Mesodermal cell (in vitro differentiated cells): ENCODE measurements around the gene TOLLIP.
A peak's percentile ranks its signal among the peaks of the same experiment; 100 is the strongest.
"Not testable (repeated sequence)": the region's sequence is repeated elsewhere in the genome, so short reads cannot be mapped to it uniquely, and the experiment has no call there.

ENCODE experiments used
- H3K27ac ChIP-seq: 2 replicates; pipeline ENCODE4 v1.7.0; 2013; ENCODE audit warnings: mild to moderate bottlenecking, low read depth, low read length, moderate library complexity; ENCODE audit not compliant: severe bottlenecking
- H3K36me3 ChIP-seq: 2 replicates; pipeline ENCODE4 v1.7.1; 2013; ENCODE audit warnings: mild to moderate bottlenecking, low read length, moderate library complexity; ENCODE audit not compliant: control insufficient read depth, insufficient read depth
- H3K4me1 ChIP-seq: one replicate; pipeline ENCODE4 v1.7.1; 2013; ENCODE audit warnings: mild to moderate bottlenecking, low read length; ENCODE audit not compliant: insufficient read depth, control insufficient read depth, poor library complexity, severe bottlenecking
- H3K4me3 ChIP-seq: 2 replicates; pipeline ENCODE4 v1.7.0; 2013; ENCODE audit warnings: low read length, control low read depth, mild to moderate bottlenecking; ENCODE audit not compliant: insufficient read depth, poor library complexity, severe bottlenecking; ENCODE audit errors: extremely low read depth
- H3K9me3 ChIP-seq: 2 replicates; pipeline ENCODE4 v1.7.1; 2013; ENCODE audit warnings: mild to moderate bottlenecking, low read length, moderate library complexity; ENCODE audit not compliant: control insufficient read depth
- WGBS, 2 experiments: methylation state at CpG; one replicate each; pipeline ENCODE4 v1.1.5; 2013; ENCODE audit warnings: missing lambda C conversion rate in 2 of 2; ENCODE audit not compliant: insufficient coverage in 2 of 2; 5-methylcytosine and 5-hydroxymethylcytosine counted together

Gene TOLLIP

GRCh38 chr11:1350086-1350725, 40.8 kb upstream of the TOLLIP start:
- no peaks in the 10 kb centered on the region for H3K9me3 ChIP-seq
- 89 to 93% methylated on average over 13 to 21 of the region's 22 CpGs for WGBS, 2 experiments
- H3K27ac ChIP-seq = no peak overlapping the region
- no peak overlapping the region for H3K4me3 ChIP-seq
- no peaks in the 10 kb centered on the region for H3K4me1 ChIP-seq
- H3K36me3 ChIP-seq = no peaks in the 10 kb centered on the region

GRCh38 chr11:1349327-1350041, 40.1 kb upstream of the TOLLIP start:
- H3K4me1 ChIP-seq = no peaks in the 10 kb centered on the region
- WGBS, 2 experiments = 76 to 80% methylated on average over 22 to 25 of the region's 29 CpGs
- H3K4me3 ChIP-seq = no peak overlapping the region
- H3K27ac ChIP-seq = peak overlapping the region; percentile 71
- no peaks in the 10 kb centered on the region for H3K9me3 ChIP-seq
- no peaks in the 10 kb centered on the region for H3K36me3 ChIP-seq

GRCh38 chr11:1348796-1349326, 39.4 kb upstream of the TOLLIP start:
- Histone ChIP-seq H3K27ac (no peak overlapping the region), H3K4me1 (no peaks in the 10 kb centered on the region), H3K36me3 (no peaks in the 10 kb centered on the region), H3K4me3 (no peak overlapping the region), H3K9me3 (no peaks in the 10 kb centered on the region)
- WGBS, 2 experiments = 59 to 65% methylated on average over 24 to 25 of the region's 25 CpGs

GRCh38 chr11:1348146-1348795, 38.8 kb upstream of the TOLLIP start:
- WGBS, 2 experiments = 91 to 93% methylated on average over 8 to 11 of the region's 14 CpGs
- Histone ChIP-seq H3K9me3 (no peaks in the 10 kb centered on the region), H3K27ac (no peak overlapping the region), H3K4me3 (no peak overlapping the region), H3K4me1 (no peaks in the 10 kb centered on the region), H3K36me3 (no peaks in the 10 kb centered on the region)

- H3K27ac ChIP-seq, H3K36me3 ChIP-seq, H3K4me3 ChIP-seq, H3K9me3 ChIP-seq, H3K4me1 ChIP-seq: not testable (repeated sequence)
- 88 to 92% methylated on average over 16 to 18 of the region's 18 CpGs for WGBS, 2 experiments
These were observed 38.1 kb upstream of the TOLLIP start for GRCh38 chr11:1347411-1347999.

GRCh38 chr11:1346669-1347390, 37.4 kb upstream of the TOLLIP start:
- 87 to 92% methylated on average over 19 to 28 of the region's 28 CpGs for WGBS, 2 experiments
- H3K4me3 ChIP-seq = no peak overlapping the region
- H3K9me3 ChIP-seq = no peaks in the 10 kb centered on the region
- H3K27ac ChIP-seq = no peak overlapping the region
- H3K4me1 ChIP-seq = no peaks in the 10 kb centered on the region
- no peaks in the 10 kb centered on the region for H3K36me3 ChIP-seq

- H3K9me3 ChIP-seq = no peaks in the 10 kb centered on the region
- no peak overlapping the region for H3K4me3 ChIP-seq
- no peak overlapping the region for H3K27ac ChIP-seq
- WGBS, 2 experiments = 87 to 90% methylated on average over 21 to 26 of the region's 28 CpGs
- H3K4me1 ChIP-seq = no peaks in the 10 kb centered on the region
- H3K36me3 ChIP-seq = no peaks in the 10 kb centered on the region
These were observed 36.5 kb upstream of the TOLLIP start for GRCh38 chr11:1345737-1346513.

- H3K4me1 ChIP-seq = no peaks in the 10 kb centered on the region
- H3K4me3 ChIP-seq = no peak overlapping the region
- H3K36me3 ChIP-seq = no peaks in the 10 kb centered on the region
- 88 to 93% methylated on average over 25 to 26 of the region's 26 CpGs for WGBS, 2 experiments
- H3K27ac ChIP-seq = no peak overlapping the region
- H3K9me3 ChIP-seq = no peaks in the 10 kb centered on the region
These were observed 34.7 kb upstream of the TOLLIP start for GRCh38 chr11:1344056-1344635.

- Histone ChIP-seq H3K4me1 (no peaks in the 10 kb centered on the region), H3K27ac (no peak overlapping the region), H3K9me3 (no peaks in the 10 kb centered on the region), H3K4me3 (no peak overlapping the region), H3K36me3 (no peaks in the 10 kb centered on the region)
- 94 to 95% methylated on average over 24 to 25 of the region's 25 CpGs for WGBS, 2 experiments
These were observed 34.1 kb upstream of the TOLLIP start for GRCh38 chr11:1343391-1344055.
